Osteoblast (primary cell): ENCODE measurements around the gene STX1B. TPM values are rescaled to one million over a fixed set of nuclear protein-coding genes. Genes with fewer than 3 reads are reported as not detected.
"Not testable (repeated sequence)": the region's sequence is repeated elsewhere in the genome, so short reads cannot be mapped to it uniquely, and the experiment has no call there.

ENCODE experiments used
- DNase-seq: peaks from one replicate; pipeline ENCODE4 v3.0.0; 2011; ENCODE audit warnings: low spot score, mixed read lengths; ENCODE audit not compliant: insufficient read length; ENCODE audit errors: missing footprints
- H2AFZ ChIP-seq: 2 replicates; pipeline ENCODE4 v1.6.0; 2011; ENCODE audit warnings: mild to moderate bottlenecking, low read length
- H3K27ac ChIP-seq: 2 replicates; pipeline ENCODE4 v1.5.1; 2011; ENCODE audit warnings: mild to moderate bottlenecking, low read depth, low read length, moderate library complexity
- H3K27me3 ChIP-seq: 2 replicates; pipeline ENCODE4 v1.6.0; 2012; ENCODE audit warnings: mild to moderate bottlenecking, control low read depth, inconsistent platforms, low read length, moderate library complexity; ENCODE audit not compliant: insufficient read depth
- H3K36me3 ChIP-seq: 2 replicates; pipeline ENCODE4 v1.5.1; 2011; ENCODE audit warnings: mild to moderate bottlenecking, low read length, control low read depth, moderate library complexity; ENCODE audit not compliant: insufficient read depth
- H3K4me1 ChIP-seq: 2 replicates; pipeline ENCODE4 v1.5.1; 2011; ENCODE audit warnings: mild to moderate bottlenecking, low read length, control low read depth, moderate library complexity; ENCODE audit not compliant: insufficient read depth
- H3K4me2 ChIP-seq: 2 replicates; pipeline ENCODE4 v1.6.0; 2011; ENCODE audit warnings: mild to moderate bottlenecking, low read length; ENCODE audit not compliant: insufficient read depth
- H3K4me3 ChIP-seq: fragments of 200-600 bp; sonication (generic); 3 replicates; pipeline ENCODE4 v1.5.1; 2012; ENCODE audit warnings: mild to moderate bottlenecking, low read length, inconsistent platforms; ENCODE audit not compliant: insufficient read depth
- H3K79me2 ChIP-seq: 2 replicates; pipeline ENCODE4 v1.6.0; 2012; ENCODE audit warnings: mild to moderate bottlenecking, low read length, control low read depth, inconsistent platforms; ENCODE audit not compliant: insufficient read depth
- H3K9me3 ChIP-seq: 2 replicates; pipeline ENCODE4 v1.5.1; 2011; ENCODE audit warnings: low read depth, low read length, control low read depth
- H4K20me1 ChIP-seq: 2 replicates; pipeline ENCODE4 v1.6.0; 2012; ENCODE audit warnings: mild to moderate bottlenecking, low read length, control low read depth; ENCODE audit not compliant: insufficient read depth
- total RNA-seq: library from RNA; depleted of rRNA; stranded (reverse); fragments of >200 nt; gene quantifications from 2 replicates; pipeline ENCODE4 v1.2.3, GENCODE V29; 2012
- TF ChIP-seq, protein P1 (sequence below): IDR thresholded peaks from 2 replicates; pipeline ENCODE4 v1.5.1; 2011; ENCODE audit warnings: mild to moderate bottlenecking, low read depth, low read length, moderate library complexity; ENCODE audit errors: extremely low read depth

The STX1B gene
- total RNA-seq, 1 donor: 0.72 TPM

DNA sequence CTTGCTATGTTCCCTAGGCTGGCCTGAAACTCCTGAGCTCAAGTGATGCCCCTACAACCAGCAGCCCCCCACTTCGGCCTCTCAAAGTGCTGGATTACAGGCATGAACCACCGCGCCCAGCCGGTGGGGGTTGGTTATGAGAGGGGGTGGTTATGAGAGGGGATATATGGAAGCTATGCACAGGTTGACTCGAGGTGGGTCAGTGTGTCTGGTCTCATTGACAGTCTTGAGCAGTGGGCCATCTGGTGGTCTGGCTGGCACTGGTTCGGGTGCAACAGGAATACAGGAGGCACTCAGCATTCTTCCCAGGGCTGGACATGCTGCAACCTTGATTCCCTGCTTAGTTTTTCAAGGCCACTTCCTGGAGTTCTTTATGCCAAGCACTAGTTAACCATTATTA lies 5.6 kb upstream of the STX1B start:
- Histone ChIP-seq H4K20me1 (no peaks in the 10 kb centered on the region), H3K27me3 (peaks cover 13% of the 10 kb centered on the region), H3K4me3 (no peak overlapping the region), H3K9me3 (no peaks in the 10 kb centered on the region), H3K36me3 (no peaks in the 10 kb centered on the region), H3K27ac (no peak overlapping the region), H3K4me1 (peaks cover 1% of the 10 kb centered on the region), H2AFZ (no peak overlapping the region), H3K79me2 (no peaks in the 10 kb centered on the region), H3K4me2 (no peak overlapping the region)
- no peak for DNase-seq
- TF ChIP-seq, protein P1, sequence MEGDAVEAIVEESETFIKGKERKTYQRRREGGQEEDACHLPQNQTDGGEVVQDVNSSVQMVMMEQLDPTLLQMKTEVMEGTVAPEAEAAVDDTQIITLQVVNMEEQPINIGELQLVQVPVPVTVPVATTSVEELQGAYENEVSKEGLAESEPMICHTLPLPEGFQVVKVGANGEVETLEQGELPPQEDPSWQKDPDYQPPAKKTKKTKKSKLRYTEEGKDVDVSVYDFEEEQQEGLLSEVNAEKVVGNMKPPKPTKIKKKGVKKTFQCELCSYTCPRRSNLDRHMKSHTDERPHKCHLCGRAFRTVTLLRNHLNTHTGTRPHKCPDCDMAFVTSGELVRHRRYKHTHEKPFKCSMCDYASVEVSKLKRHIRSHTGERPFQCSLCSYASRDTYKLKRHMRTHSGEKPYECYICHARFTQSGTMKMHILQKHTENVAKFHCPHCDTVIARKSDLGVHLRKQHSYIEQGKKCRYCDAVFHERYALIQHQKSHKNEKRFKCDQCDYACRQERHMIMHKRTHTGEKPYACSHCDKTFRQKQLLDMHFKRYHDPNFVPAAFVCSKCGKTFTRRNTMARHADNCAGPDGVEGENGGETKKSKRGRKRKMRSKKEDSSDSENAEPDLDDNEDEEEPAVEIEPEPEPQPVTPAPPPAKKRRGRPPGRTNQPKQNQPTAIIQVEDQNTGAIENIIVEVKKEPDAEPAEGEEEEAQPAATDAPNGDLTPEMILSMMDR: no peak

DNA sequence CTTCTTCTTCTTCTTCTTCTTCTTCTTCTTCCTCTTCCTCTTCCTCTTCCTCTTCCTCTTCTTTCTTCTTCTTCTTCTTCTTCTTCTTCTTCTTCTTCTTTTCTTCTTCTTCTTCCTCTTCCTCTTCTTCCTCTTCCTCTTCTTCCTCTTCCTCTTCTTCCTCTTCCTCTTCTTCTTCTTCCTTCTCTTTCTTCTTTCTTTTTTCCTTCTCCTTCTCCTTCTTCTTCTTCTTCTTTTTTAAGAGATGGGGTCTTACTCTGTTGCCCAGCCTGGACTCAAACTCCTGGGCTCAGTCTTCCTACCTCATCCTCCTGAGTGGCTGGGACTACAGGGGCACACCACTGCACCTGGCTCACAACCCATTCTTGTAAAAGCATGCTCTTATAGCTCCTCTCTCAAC lies 2.9 kb upstream of the STX1B start:
- Histone ChIP-seq H3K4me1 (peaks cover 18% of the 10 kb centered on the region), H3K27me3 (peaks cover 13% of the 10 kb centered on the region)
- not testable (repeated sequence) for H3K9me3 ChIP-seq, H4K20me1 ChIP-seq, H3K4me2 ChIP-seq, H3K27ac ChIP-seq, H3K4me3 ChIP-seq, H3K79me2 ChIP-seq, H3K36me3 ChIP-seq, H2AFZ ChIP-seq, DNase-seq

DNA sequence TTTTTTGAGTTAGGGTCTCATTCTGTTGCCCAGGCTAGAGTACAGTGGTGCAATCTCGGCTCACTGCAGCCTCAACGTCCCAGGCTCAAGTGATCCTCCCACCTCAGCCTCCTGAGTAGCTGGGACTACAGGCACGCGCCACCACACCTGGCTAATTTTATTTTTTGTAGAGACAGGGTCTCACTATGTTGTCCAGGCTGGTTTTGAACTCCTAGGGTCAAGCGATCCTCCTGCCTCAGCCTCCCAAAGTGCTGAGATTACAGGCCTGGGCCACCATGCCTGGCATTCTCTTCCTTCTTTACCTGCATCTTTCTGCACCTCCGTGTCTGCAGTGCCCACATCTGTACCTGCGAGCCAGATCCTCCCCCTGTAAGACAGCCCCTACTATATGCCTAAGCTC lies 1.4 kb upstream of the STX1B start:
- not testable (repeated sequence) for H3K4me2 ChIP-seq, H3K27ac ChIP-seq, H2AFZ ChIP-seq, DNase-seq, H3K79me2 ChIP-seq, H4K20me1 ChIP-seq, H3K9me3 ChIP-seq, H3K36me3 ChIP-seq, H3K4me3 ChIP-seq
- Histone ChIP-seq H3K4me1 (peaks cover 23% of the 10 kb centered on the region), H3K27me3 (peaks cover 13% of the 10 kb centered on the region)

DNA sequence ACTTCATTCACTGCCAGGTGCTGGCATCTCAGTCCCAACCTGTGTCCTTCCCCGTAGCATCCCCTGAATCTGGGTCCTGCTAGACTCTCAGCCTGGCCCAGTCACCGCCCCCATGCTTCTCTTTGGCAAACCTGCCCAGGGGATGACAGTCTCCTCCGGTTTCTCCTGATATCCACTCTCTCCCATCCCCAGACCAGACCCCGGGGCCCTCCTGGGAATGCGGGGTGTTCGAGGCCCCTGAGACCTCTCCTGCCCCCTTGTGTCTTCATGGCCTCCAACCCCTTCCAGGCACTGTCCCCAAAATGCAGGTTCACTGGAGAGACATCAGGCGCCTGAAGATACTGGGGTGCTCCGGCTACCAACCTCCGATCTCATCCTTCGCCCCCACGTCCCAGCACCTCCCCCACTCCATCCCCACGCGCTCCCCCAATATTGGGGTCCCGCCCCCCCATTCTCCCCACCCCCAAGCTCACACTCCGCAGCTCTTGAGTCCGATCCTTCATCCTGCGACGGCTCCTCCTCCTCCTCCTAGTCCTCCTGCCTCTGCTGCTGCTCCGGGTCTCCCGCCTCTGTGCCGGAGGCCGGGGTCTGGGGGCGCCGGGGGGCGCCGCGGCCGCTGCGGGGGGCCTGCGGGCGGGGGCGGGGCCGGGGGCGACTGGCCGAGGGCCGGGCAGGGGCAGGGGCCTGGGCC lies 399 bp downstream of the STX1B start:
- no peak for DNase-seq
- Histone ChIP-seq H3K4me2 (peak overlapping the region; percentile 73), H2AFZ (peak overlapping the region; percentile 41), H4K20me1 (no peaks in the 10 kb centered on the region), H3K36me3 (no peaks in the 10 kb centered on the region), H3K27me3 (peaks cover 13% of the 10 kb centered on the region), H3K79me2 (no peaks in the 10 kb centered on the region), H3K4me3 (peak overlapping the region; percentile 63), H3K9me3 (no peaks in the 10 kb centered on the region), H3K27ac (no peak overlapping the region), H3K4me1 (peaks cover 32% of the 10 kb centered on the region)
- TF ChIP-seq, protein P1: no peak

DNA sequence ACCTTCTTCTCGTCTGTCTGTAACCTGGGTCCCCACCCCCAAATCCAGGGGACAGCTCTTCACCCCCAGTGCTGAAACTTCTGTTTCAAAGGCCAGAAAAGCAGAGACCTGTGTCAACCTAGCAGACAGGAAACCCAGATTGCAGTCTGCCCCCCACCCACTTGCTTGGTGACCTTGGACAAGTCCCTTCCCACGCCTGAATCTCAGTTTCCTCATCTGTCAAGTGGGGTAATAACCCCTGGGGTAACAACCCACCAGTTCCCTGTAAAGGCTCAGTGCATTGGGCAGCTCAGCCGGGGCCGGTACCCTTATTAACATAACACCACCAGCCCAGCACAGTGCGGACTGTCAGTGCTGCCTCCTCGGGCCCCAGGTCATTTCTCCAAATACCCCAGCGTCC lies 1.3 kb downstream of the STX1B start:
- Histone ChIP-seq H3K9me3 (no peaks in the 10 kb centered on the region), H3K36me3 (no peaks in the 10 kb centered on the region), H3K4me3 (no peak overlapping the region), H3K27ac (no peak overlapping the region), H4K20me1 (no peaks in the 10 kb centered on the region), H3K4me1 (peaks cover 32% of the 10 kb centered on the region), H2AFZ (no peak overlapping the region), H3K27me3 (peaks cover 13% of the 10 kb centered on the region), H3K79me2 (no peaks in the 10 kb centered on the region), H3K4me2 (peak overlapping the region; percentile 73)
- DNase-seq: no peak
- TF ChIP-seq, protein P1: no peak
